ENCODE measurements around the gene ZNF560. TPM values are rescaled to one million over a fixed set of nuclear protein-coding genes. Genes with fewer than 3 reads are reported as not detected.

Gene ZNF560
- total and polyA plus RNA-seq, 2 donors (not counting 1 experiment from before 2014, with no cell fraction given) = 0.61 to 7.3 TPM

- TF ChIP-seq EZH2 (IDR thresholded peaks at IDR 0.05; ENCODE audit: low read length, missing control alignments) = no peak
- TF ChIP-seq CTCF (conservative IDR thresholded peaks at IDR 0.05 in 1 of 2, IDR thresholded peaks at IDR 0.05 in 1 of 2; ENCODE audit: low read depth in 1 of 2, low read length in 2 of 2) = no peak
- H2AFZ ChIP-seq (ENCODE audit: low read length) = no peak overlapping the region
- no peaks in the 10 kb centered on the region for H3K4me1 ChIP-seq (ENCODE audit: control insufficient read depth, extremely low read depth, insufficient read depth, low read length)
- H3K4me2 ChIP-seq (ENCODE audit: extremely low read depth, insufficient read depth, low read length) = no peak overlapping the region
- H3K4me3 ChIP-seq (replicated peaks in 1 of 4; ENCODE audit: control extremely low read depth in 1 of 4, insufficient read depth in 1 of 4, low read depth in 3 of 4, low read length in 4 of 4) = no peak overlapping the region
- no peak overlapping the region for H3K9ac ChIP-seq (ENCODE audit: insufficient read depth, low read length)
- H3K9me3 ChIP-seq (ENCODE audit: control insufficient read depth, insufficient read depth, low read depth, low read length) = no peaks in the 10 kb centered on the region
- DNase-seq (ENCODE audit: low read depth in 2 of 2) = no peak
- H3K27ac ChIP-seq (ENCODE audit: insufficient read depth, low read length) = no peak overlapping the region
- H3K79me2 ChIP-seq (ENCODE audit: control insufficient read depth, insufficient read depth, low read length) = no peaks in the 10 kb centered on the region
- no peaks in the 10 kb centered on the region for H3K36me3 ChIP-seq (ENCODE audit: control insufficient read depth, insufficient read depth, low read length)
- no peaks in the 10 kb centered on the region for H4K20me1 ChIP-seq (ENCODE audit: control insufficient read depth, extremely low read depth, insufficient read depth, low read length)
- H3K27me3 ChIP-seq (ENCODE audit: control insufficient read depth, insufficient read depth, low read length) = no peaks in the 10 kb centered on the region
Measured at GRCh38 chr19:9485140-9485539, 13.3 kb downstream of the ZNF560 start.

GRCh38 chr19:9474975-9475374 lies 23.4 kb downstream of the ZNF560 start:
- no peak for DNase-seq (ENCODE audit: low read depth in 2 of 2)
- no peaks in the 10 kb centered on the region for H3K4me1 ChIP-seq (ENCODE audit: control insufficient read depth, extremely low read depth, insufficient read depth, low read length)
- no peak overlapping the region for H3K9ac ChIP-seq (ENCODE audit: insufficient read depth, low read length)
- no peak overlapping the region for H3K4me3 ChIP-seq (replicated peaks in 1 of 4; ENCODE audit: control extremely low read depth in 1 of 4, insufficient read depth in 1 of 4, low read depth in 3 of 4, low read length in 4 of 4)
- TF ChIP-seq CTCF (conservative IDR thresholded peaks at IDR 0.05 in 1 of 2, IDR thresholded peaks at IDR 0.05 in 1 of 2; ENCODE audit: low read depth in 1 of 2, low read length in 2 of 2) (no peak), EZH2 (IDR thresholded peaks at IDR 0.05; ENCODE audit: low read length, missing control alignments) (no peak)
- H3K4me2 ChIP-seq (ENCODE audit: extremely low read depth, insufficient read depth, low read length) = no peak overlapping the region
- no peaks in the 10 kb centered on the region for H3K36me3 ChIP-seq (ENCODE audit: control insufficient read depth, insufficient read depth, low read length)
- H4K20me1 ChIP-seq (ENCODE audit: control insufficient read depth, extremely low read depth, insufficient read depth, low read length) = no peaks in the 10 kb centered on the region
- H3K9me3 ChIP-seq (ENCODE audit: control insufficient read depth, insufficient read depth, low read depth, low read length) = no peaks in the 10 kb centered on the region
- H2AFZ ChIP-seq (ENCODE audit: low read length) = no peak overlapping the region
- no peaks in the 10 kb centered on the region for H3K79me2 ChIP-seq (ENCODE audit: control insufficient read depth, insufficient read depth, low read length)
- no peak overlapping the region for H3K27ac ChIP-seq (ENCODE audit: insufficient read depth, low read length)
- H3K27me3 ChIP-seq (ENCODE audit: control insufficient read depth, insufficient read depth, low read length) = no peaks in the 10 kb centered on the region

- TF ChIP-seq CTCF (conservative IDR thresholded peaks at IDR 0.05 in 1 of 2, IDR thresholded peaks at IDR 0.05 in 1 of 2; ENCODE audit: low read depth in 1 of 2, low read length in 2 of 2) = no peak
- TF ChIP-seq EZH2 (IDR thresholded peaks at IDR 0.05; ENCODE audit: low read length, missing control alignments) = no peak
- no peaks in the 10 kb centered on the region for H4K20me1 ChIP-seq (ENCODE audit: control insufficient read depth, extremely low read depth, insufficient read depth, low read length)
- H3K27ac ChIP-seq (ENCODE audit: insufficient read depth, low read length) = no peak overlapping the region
- no peak overlapping the region for H3K4me2 ChIP-seq (ENCODE audit: extremely low read depth, insufficient read depth, low read length)
- H3K9ac ChIP-seq (ENCODE audit: insufficient read depth, low read length) = no peak overlapping the region
- H3K79me2 ChIP-seq (ENCODE audit: control insufficient read depth, insufficient read depth, low read length) = no peaks in the 10 kb centered on the region
- H2AFZ ChIP-seq (ENCODE audit: low read length) = no peak overlapping the region
- H3K27me3 ChIP-seq (ENCODE audit: control insufficient read depth, insufficient read depth, low read length) = no peaks in the 10 kb centered on the region
- H3K4me3 ChIP-seq (replicated peaks in 1 of 4; ENCODE audit: control extremely low read depth in 1 of 4, insufficient read depth in 1 of 4, low read depth in 3 of 4, low read length in 4 of 4) = no peak overlapping the region
- H3K36me3 ChIP-seq (ENCODE audit: control insufficient read depth, insufficient read depth, low read length) = no peaks in the 10 kb centered on the region
- no peaks in the 10 kb centered on the region for H3K4me1 ChIP-seq (ENCODE audit: control insufficient read depth, extremely low read depth, insufficient read depth, low read length)
- DNase-seq (ENCODE audit: low read depth in 2 of 2) = no peak
- no peaks in the 10 kb centered on the region for H3K9me3 ChIP-seq (ENCODE audit: control insufficient read depth, insufficient read depth, low read depth, low read length)
Measured at GRCh38 chr19:9467161-9467560, 31.3 kb downstream of the ZNF560 start.
